Panc1 (cell line): Measurements from ENCODE around the gene FOXB2. TPM values are rescaled to one million over a fixed set of nuclear protein-coding genes. Genes with fewer than 3 reads are reported as not detected.

Experiments
- ATAC-seq: fragments of 200-7000 bp; cut with Tn5 transposase; 2 replicates; pipeline ENCODE4 v1.9.1; 2020; ENCODE audit warnings: mild to moderate bottlenecking, moderate library complexity
- BruUV-seq: library from RNA; stranded (reverse); fragments of 400-500 nt; replicated peaks from 2 replicates; lab custom pipeline; 2021; lab: Mats Ljungman, UMichigan
- CTCF ChIA-PET: fragments of 300-600 bp; sonication (Branson Sonifier 250); formaldehyde crosslinking; loops from one replicate; lab custom pipeline; 2022; ENCODE audit warnings: antibody characterized with exemption; lab: Charles Lee
- POLR2A ChIA-PET: fragments of 300-600 bp; sonication (Branson Sonifier 250); formaldehyde crosslinking; loops from one replicate; lab custom pipeline; 2022; ENCODE audit warnings: antibody characterized with exemption; lab: Charles Lee
- DNase-seq: peaks from one replicate; pipeline ENCODE4 v3.0.0-alpha.2; 2010; ENCODE audit warnings: low read depth, low spot score
- H3K27ac ChIP-seq: 2 replicates; pipeline ENCODE4 v1.5.1; 2011; ENCODE audit warnings: mild to moderate bottlenecking, low read length, inconsistent platforms
- H3K27me3 ChIP-seq: fragments of 200-500 bp; sonication (Bioruptor generic); 2 replicates; pipeline ENCODE4 v1.6.0; 2014; ENCODE audit warnings: low read length, inconsistent platforms; ENCODE audit not compliant: control insufficient read depth, insufficient read depth
- H3K36me3 ChIP-seq: fragments of 200-500 bp; sonication (Bioruptor generic); 2 replicates; pipeline ENCODE4 v1.5.1; 2014; ENCODE audit warnings: inconsistent platforms, mild to moderate bottlenecking, low read length, moderate library complexity; ENCODE audit not compliant: control insufficient read depth, insufficient read depth
- H3K4me1 ChIP-seq: 2 replicates; pipeline ENCODE4 v1.5.1; 2011; ENCODE audit warnings: inconsistent platforms, mild to moderate bottlenecking, low read length, moderate library complexity; ENCODE audit not compliant: control insufficient read depth, insufficient read depth
- H3K4me3 ChIP-seq, 2 experiments: 2 replicates each; pipeline ENCODE4 v1.5.1; 2011 to 2012; ENCODE audit warnings: low read depth in 2 of 2, low read length in 2 of 2, mild to moderate bottlenecking in 2 of 2, inconsistent platforms in 1 of 2, moderate library complexity in 1 of 2
- H3K9me3 ChIP-seq: fragments of 200-500 bp; sonication (Bioruptor generic); 2 replicates; pipeline ENCODE4 v1.5.1; 2014; ENCODE audit warnings: low read depth, mild to moderate bottlenecking, inconsistent platforms, low read length, moderate library complexity; ENCODE audit not compliant: control insufficient read depth, insufficient read depth
- POLR2AphosphoS5 ChIP-seq: IDR thresholded peaks from 2 replicates; pipeline ENCODE4 v1.6.1; 2012; ENCODE audit warnings: mild to moderate bottlenecking, low read depth, low read length, moderate library complexity
- REST ChIP-seq, 2 experiments: IDR thresholded peaks; 2 replicates each; pipeline ENCODE4 v1.6.1; 2011 to 2012; ENCODE audit warnings: low read depth in 2 of 2, control low read depth in 1 of 2, low read length in 1 of 2, mild to moderate bottlenecking in 1 of 2, moderate library complexity in 1 of 2; ENCODE audit not compliant: insufficient read depth in 1 of 2
- SIN3A ChIP-seq: IDR thresholded peaks from 2 replicates; pipeline ENCODE4 v1.6.1; 2012; ENCODE audit warnings: low read depth, mild to moderate bottlenecking, low read length, moderate library complexity, borderline replicate concordance; ENCODE audit not compliant: insufficient read depth
- TCF7L2 ChIP-seq: IDR thresholded peaks from 2 replicates; pipeline ENCODE4 v1.6.1; 2011; ENCODE audit warnings: mild to moderate bottlenecking, low read depth, low read length, inconsistent platforms
- in situ Hi-C: cut with HindIII; loops from 2 replicates; pipeline ENCODE4 v1.10.0; 2016; ENCODE audit warnings: low sequenced_read_pairs, low pct_unique_long_range_greater_than_20kb
- intact Hi-C: fragments of 100-400 bp; cut with micrococcal nuclease; formaldehyde crosslinking; loops from one replicate; pipeline ENCODE4 v1.10.0; 2022; ENCODE audit not compliant: unreplicated experiment
- total RNA-seq: library from RNA; stranded (reverse); gene quantifications from one replicate; pipeline ENCODE4 v1.2.1, GENCODE V29; 2021; ENCODE audit not compliant: unreplicated experiment
- TF ChIP-seq, protein P1 (sequence below): fragments of 450-650 bp; IDR thresholded peaks from 2 replicates; pipeline ENCODE4 v1.5.1; 2017; ENCODE audit warnings: mild to moderate bottlenecking

FOXB2 gene
- total RNA-seq, 1 experiment from 2014 or later: not detected

GRCh38 chr9:77010527-77010926 is 8.9 kb upstream of the FOXB2 start:
- intact Hi-C loops: no loop called here
- H3K27ac ChIP-seq: no peak overlapping the region
- no TSS peak for BruUV-seq
- DNase-seq (no peak), ATAC-seq (no peak)
- TF ChIP-seq POLR2AphosphoS5 (no peak), TCF7L2 (no peak), REST (IDR thresholded peaks at IDR 0.05; ENCODE audit: insufficient read depth in 1 of 2, low read depth in 2 of 2, low read length in 1 of 2) (no peak), SIN3A (no peak)
- TF ChIP-seq, protein P1, sequence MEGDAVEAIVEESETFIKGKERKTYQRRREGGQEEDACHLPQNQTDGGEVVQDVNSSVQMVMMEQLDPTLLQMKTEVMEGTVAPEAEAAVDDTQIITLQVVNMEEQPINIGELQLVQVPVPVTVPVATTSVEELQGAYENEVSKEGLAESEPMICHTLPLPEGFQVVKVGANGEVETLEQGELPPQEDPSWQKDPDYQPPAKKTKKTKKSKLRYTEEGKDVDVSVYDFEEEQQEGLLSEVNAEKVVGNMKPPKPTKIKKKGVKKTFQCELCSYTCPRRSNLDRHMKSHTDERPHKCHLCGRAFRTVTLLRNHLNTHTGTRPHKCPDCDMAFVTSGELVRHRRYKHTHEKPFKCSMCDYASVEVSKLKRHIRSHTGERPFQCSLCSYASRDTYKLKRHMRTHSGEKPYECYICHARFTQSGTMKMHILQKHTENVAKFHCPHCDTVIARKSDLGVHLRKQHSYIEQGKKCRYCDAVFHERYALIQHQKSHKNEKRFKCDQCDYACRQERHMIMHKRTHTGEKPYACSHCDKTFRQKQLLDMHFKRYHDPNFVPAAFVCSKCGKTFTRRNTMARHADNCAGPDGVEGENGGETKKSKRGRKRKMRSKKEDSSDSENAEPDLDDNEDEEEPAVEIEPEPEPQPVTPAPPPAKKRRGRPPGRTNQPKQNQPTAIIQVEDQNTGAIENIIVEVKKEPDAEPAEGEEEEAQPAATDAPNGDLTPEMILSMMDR: no peak
- peaks cover 2% of the 10 kb centered on the region; the same call in 1 of the 2 replicates for H3K27me3 ChIP-seq
- H3K36me3 ChIP-seq: no peaks in the 10 kb centered on the region
- H3K4me3 ChIP-seq: no peak overlapping the region
- in situ Hi-C loops: no loop called here
- H3K4me1 ChIP-seq: no peaks in the 10 kb centered on the region; the same call in 1 of the 2 replicates
- POLR2A ChIA-PET: no interaction called here
- H3K9me3 ChIP-seq: no peaks in the 10 kb centered on the region
- CTCF ChIA-PET: no interaction called here

- H3K4me1 ChIP-seq: no peaks in the 10 kb centered on the region; the same call in 1 of the 2 replicates
- H3K27me3 ChIP-seq: peaks cover 2% of the 10 kb centered on the region; the same call in 1 of the 2 replicates
- ATAC-seq (peak; percentile 76), DNase-seq (no peak)
- TF ChIP-seq, protein P1: peak; percentile 83
- TF ChIP-seq SIN3A: no peak
- ChIA-PET CTCF (no interaction called here), POLR2A (no interaction called here)
- no TSS peak for BruUV-seq
- intact Hi-C loops (no loop called here), in situ Hi-C loops (no loop called here)
- H3K36me3 ChIP-seq: no peaks in the 10 kb centered on the region
- H3K9me3 ChIP-seq: no peaks in the 10 kb centered on the region
- no peak overlapping the region for H3K27ac ChIP-seq
- H3K4me3 ChIP-seq: no peak overlapping the region
These were observed 7.3 kb upstream of the FOXB2 start for GRCh38 chr9:77011973-77012821.
